Upper lobe of left lung (tissue), 6 donors: ENCODE results near the gene REV1. TPM values are rescaled to one million over a fixed set of nuclear protein-coding genes. Genes with fewer than 3 reads are reported as not detected.
"Not testable (repeated sequence)": the region's sequence is repeated elsewhere in the genome, so short reads cannot be mapped to it uniquely, and the experiment has no call there.

ENCODE experiments used
- ATAC-seq, 2 donors: fragments of 200-7000 bp; cut with Tn5 transposase; one replicate each; pipeline ENCODE4 v1.9.1; 2022; ENCODE audit warnings: mild to moderate bottlenecking in 2 of 2, moderate library complexity in 2 of 2; ENCODE audit not compliant: low FRiP score in 2 of 2
- DNase-seq, 2 donors: peaks; one replicate each; pipeline ENCODE4 v3.0.0-alpha.2; 2019 to 2020
- H3K27ac ChIP-seq, 4 donors: fragments of 200-600 bp; sonication (generic); one replicate each; pipeline ENCODE4 v1.5.1; 2016 to 2019
- H3K27me3 ChIP-seq, 4 donors: fragments of 200-600 bp; sonication (generic); one replicate each; pipeline ENCODE4 v1.5.1; 2017 to 2019
- H3K36me3 ChIP-seq, 4 donors: fragments of 200-600 bp; sonication (generic); one replicate each; pipeline ENCODE4 v1.5.1; 2016 to 2019
- H3K4me1 ChIP-seq, 4 donors: fragments of 200-600 bp; sonication (generic); one replicate each; pipeline ENCODE4 v1.5.1; 2018 to 2019
- H3K4me3 ChIP-seq, 4 donors: fragments of 200-600 bp; sonication (generic); one replicate each; pipeline ENCODE4 v1.5.1; 2017 to 2019; ENCODE audit warnings: mild to moderate bottlenecking in 2 of 4, moderate library complexity in 1 of 4
- H3K9me3 ChIP-seq, 4 donors: fragments of 200-600 bp; sonication (generic); one replicate each; pipeline ENCODE4 v1.5.1; 2018 to 2019
- EP300 ChIP-seq, 4 donors: sonication (generic); formaldehyde crosslinking; IDR thresholded peaks; one replicate each; pipeline ENCODE4 v1.5.1; 2017; ENCODE audit warnings: antibody characterized with exemption in 4 of 4, control low read depth in 2 of 4
- POLR2A ChIP-seq, 4 donors: fragments of 450-650 bp; IDR thresholded peaks; one replicate each; pipeline ENCODE4 v1.5.1; 2016 to 2017; ENCODE audit warnings: antibody characterized with exemption in 4 of 4, mild to moderate bottlenecking in 2 of 4
- POLR2AphosphoS5 ChIP-seq, 2 donors: sonication (generic); formaldehyde crosslinking; IDR thresholded peaks; one replicate each; pipeline ENCODE4 v1.5.1; 2017; ENCODE audit warnings: antibody characterized with exemption in 2 of 2
- whole genome bisulfite sequencing, 2 donors: methylation state at CpG; one replicate each; pipeline ENCODE4 v1.1.5; 2017 to 2018; 5-methylcytosine and 5-hydroxymethylcytosine counted together
- total RNA-seq, 6 donors: library from RNA; depleted of rRNA in 4 of 6; stranded (reverse); fragments of >200 nt in 4 of 6; gene quantifications; one replicate each; pipeline versions ENCODE4 v1.1.0 to v1.2.1, GENCODE V29; 2016 to 2021
- TF ChIP-seq, protein P1 (sequence below), 6 experiments: fragments of 450-650 bp in 4 of 6; fragments of 200-600 bp in 2 of 6; sonication (generic) in 2 of 6; IDR thresholded peaks; one replicate each; pipeline ENCODE4 v1.5.1; 2016 to 2019; ENCODE audit warnings: antibody characterized with exemption in 6 of 6
- donor health status: DM: no; HTN: no; CAD: no; lungs with moderate emphysema.
- donor health status: DM: no; HTN: yes; CAD: no; lungs with severe emphysema.

The REV1 gene
- total RNA-seq, 6 donors from 2014 or later = 34.6 to 135 (median 61.8) TPM

DNA sequence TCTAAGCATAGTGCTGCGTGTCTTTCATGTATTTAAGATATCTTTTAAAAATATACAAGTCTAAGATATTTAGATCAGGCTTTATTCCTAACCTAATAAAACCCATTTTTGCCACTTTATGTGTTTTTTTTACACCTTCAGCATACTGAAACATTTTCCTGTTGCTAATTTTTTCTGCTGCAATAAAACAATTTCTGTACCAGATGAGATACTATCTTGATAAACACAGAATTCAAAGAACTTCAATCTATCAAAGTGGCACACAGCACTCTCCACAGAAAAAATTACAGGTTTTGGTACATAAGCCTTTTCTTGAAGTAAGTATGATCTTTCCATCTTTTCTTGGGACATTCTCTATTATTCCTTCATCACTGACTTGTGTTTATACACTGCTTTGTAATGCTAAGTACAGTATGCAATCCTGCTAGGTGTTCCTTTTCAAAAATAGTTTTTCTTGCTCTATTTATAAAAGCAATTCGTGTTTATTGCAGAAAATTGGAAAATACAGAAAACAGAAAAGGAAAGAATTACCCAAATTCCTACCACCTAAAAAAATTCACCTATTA is 16.2 kb downstream of the REV1 start:
- DNase-seq (no peak), ATAC-seq (no peak)
- H3K27ac ChIP-seq = no peak overlapping the region
- H3K4me1 ChIP-seq = peaks cover 31 to 55% (median 35%) of the 10 kb centered on the region in 4 donors
- H3K4me3 ChIP-seq = no peak overlapping the region
- H3K9me3 ChIP-seq = no peaks in the 10 kb centered on the region
- WGBS, 2 donors = 58 to 76% methylated on average over 2 of the region's 2 CpGs
- TF ChIP-seq POLR2A (IDR thresholded peaks at IDR 0.05) = no peak
- no peaks in the 10 kb centered on the region for H3K27me3 ChIP-seq
- no peaks in the 10 kb centered on the region for H3K36me3 ChIP-seq

DNA sequence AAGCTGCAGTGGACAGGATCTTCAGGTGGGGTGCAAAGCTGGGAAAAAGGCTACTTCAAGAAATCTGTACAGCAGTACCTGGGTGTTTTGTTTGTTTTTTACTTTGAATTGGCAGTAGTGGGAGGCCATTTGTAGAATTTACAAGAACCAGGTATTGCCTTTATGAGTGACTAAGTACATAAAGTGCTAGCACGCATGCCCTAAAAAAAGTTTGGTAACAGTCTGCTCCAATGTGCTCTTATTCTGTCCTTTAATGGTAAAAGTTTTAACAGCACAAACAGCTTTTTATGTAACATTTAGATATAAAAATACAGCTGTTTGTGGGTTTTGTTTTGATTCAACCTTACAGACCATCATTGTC is 17.2 kb downstream of the REV1 start:
- Histone ChIP-seq H3K36me3 (no peaks in the 10 kb centered on the region), H3K4me3 (no peak overlapping the region), H3K27ac (peak overlapping the region; percentile 1 to 57 (median 26)), H3K4me1 (peaks cover 27 to 58% (median 34%) of the 10 kb centered on the region in 4 donors), H3K27me3 (no peaks in the 10 kb centered on the region), H3K9me3 (no peaks in the 10 kb centered on the region)
- ATAC-seq (peak in 1 of 2 donors; percentile 52), DNase-seq (no peak)
- 67 to 71% methylated on average over 1 of the region's 1 CpG for WGBS, 2 donors
- no peak for TF ChIP-seq POLR2AphosphoS5 (IDR thresholded peaks at IDR 0.05)
- TF ChIP-seq, protein P1, sequence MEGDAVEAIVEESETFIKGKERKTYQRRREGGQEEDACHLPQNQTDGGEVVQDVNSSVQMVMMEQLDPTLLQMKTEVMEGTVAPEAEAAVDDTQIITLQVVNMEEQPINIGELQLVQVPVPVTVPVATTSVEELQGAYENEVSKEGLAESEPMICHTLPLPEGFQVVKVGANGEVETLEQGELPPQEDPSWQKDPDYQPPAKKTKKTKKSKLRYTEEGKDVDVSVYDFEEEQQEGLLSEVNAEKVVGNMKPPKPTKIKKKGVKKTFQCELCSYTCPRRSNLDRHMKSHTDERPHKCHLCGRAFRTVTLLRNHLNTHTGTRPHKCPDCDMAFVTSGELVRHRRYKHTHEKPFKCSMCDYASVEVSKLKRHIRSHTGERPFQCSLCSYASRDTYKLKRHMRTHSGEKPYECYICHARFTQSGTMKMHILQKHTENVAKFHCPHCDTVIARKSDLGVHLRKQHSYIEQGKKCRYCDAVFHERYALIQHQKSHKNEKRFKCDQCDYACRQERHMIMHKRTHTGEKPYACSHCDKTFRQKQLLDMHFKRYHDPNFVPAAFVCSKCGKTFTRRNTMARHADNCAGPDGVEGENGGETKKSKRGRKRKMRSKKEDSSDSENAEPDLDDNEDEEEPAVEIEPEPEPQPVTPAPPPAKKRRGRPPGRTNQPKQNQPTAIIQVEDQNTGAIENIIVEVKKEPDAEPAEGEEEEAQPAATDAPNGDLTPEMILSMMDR (IDR thresholded peaks at IDR 0.05) = no peak

DNA sequence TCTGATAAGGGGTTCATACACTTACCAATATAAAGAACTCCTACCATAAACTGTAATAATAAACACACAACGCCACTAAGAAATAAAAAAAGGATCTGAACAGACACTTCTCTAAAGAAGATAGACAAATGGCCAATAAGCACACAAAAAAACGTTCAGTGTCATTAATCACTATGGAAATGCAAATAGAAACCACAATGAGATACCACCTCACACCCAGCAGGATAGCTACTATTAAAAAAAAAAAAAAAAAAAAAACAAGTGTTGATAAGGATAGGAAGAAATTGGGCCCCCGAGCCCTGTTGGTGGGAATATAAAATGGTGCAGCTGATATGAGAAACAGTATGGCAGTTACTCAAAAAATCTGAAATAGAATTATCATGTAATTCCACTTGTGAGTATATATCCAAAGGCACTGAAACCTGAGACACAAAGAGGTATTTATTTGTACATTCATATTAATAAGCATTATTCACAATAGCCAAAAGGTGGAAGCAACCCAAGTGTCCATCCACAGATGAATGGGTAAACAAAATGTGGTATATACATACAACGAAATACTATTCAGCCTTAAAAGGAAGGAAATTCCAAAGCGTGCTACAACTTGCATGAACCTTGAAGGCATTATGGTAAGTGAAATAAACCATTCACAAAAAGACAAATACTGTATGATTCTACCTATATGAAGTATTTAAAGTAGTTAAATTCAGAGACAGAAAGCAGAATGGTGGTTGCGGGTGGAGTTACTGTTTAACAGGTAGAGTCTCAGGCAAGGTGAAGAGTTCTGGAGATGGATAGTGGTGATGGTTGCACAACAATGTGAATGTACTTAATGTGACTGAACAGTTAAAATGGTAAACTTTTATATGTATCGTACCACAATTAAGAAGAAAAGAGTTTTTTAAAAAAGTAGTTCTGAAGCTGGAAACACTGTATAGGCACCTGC is 17.9 kb downstream of the REV1 start:
- H3K36me3 ChIP-seq = no peaks in the 10 kb centered on the region
- no peak for ATAC-seq

DNA sequence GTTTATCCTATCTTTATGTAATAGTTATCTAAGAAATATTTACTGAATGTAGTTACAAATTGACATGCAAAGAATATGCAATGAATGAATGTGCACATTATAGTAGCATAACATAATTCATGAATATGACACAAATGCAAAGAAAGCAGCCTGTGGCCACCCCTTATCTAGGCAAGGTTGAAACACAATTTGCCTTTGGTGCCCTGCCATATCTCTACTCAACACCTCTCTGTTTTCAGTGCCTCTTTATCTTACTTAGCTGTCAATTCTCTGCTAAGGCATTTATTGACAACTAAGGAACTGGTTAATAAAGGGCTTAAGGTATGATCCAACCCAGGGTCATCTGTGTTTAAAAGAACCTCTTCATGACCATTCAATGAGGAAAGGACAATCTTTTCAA is 18.9 kb downstream of the REV1 start:
- no peaks in the 10 kb centered on the region for H3K27me3 ChIP-seq
- DNase-seq (no peak), ATAC-seq (no peak)
- H3K4me3 ChIP-seq = no peak overlapping the region
- no peaks in the 10 kb centered on the region for H3K36me3 ChIP-seq
- no peak overlapping the region for H3K27ac ChIP-seq
- no peaks in the 10 kb centered on the region for H3K9me3 ChIP-seq
- TF ChIP-seq EP300 (IDR thresholded peaks at IDR 0.05) (no peak), POLR2AphosphoS5 (IDR thresholded peaks at IDR 0.05) (no peak), POLR2A (IDR thresholded peaks at IDR 0.05) (no peak)
- TF ChIP-seq, protein P1 (IDR thresholded peaks at IDR 0.05) = no peak
- peaks cover 28 to 46% (median 32%) of the 10 kb centered on the region in 4 donors for H3K4me1 ChIP-seq

More for the DNA sequence above, 17.9 kb downstream of the REV1 start:
- H3K9me3 ChIP-seq = no peaks in the 10 kb centered on the region
- no peak for TF ChIP-seq POLR2AphosphoS5 (IDR thresholded peaks at IDR 0.05)
- TF ChIP-seq EP300 (IDR thresholded peaks at IDR 0.05) = no peak
- no peak overlapping the region for H3K4me3 ChIP-seq
- H3K4me1 ChIP-seq = peaks cover 29 to 54% (median 34%) of the 10 kb centered on the region in 4 donors
- H3K27me3 ChIP-seq = no peaks in the 10 kb centered on the region
- DNase-seq = no peak
- peak overlapping the region in 3 of 4 donors; percentile 5 to 57 (median 48) for H3K27ac ChIP-seq
- 65 to 68% methylated on average over 7 of the region's 7 CpGs for WGBS, 2 donors

DNA sequence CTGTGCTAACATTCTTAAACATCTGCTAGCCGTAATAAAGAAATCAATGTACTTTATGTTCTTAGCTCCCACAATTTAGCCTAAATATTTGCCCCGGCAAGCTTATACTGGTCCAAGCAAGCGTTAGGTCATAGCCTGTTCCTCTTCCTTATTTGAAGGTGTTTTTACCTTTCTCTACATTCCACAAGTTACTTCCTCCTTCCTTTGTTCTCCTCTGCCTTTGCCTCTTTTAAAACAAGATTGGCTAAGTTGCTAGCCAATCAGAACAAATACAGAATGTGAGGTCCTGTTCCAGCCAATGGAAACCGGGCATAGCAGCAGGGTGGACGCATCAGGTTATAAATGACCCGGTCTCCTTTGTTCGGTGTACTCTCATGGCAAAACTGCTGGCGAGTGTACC is 19.4 kb downstream of the REV1 start:
- H3K27ac ChIP-seq, DNase-seq, H3K36me3 ChIP-seq, ATAC-seq, H3K27me3 ChIP-seq, H3K9me3 ChIP-seq, H3K4me3 ChIP-seq: not testable (repeated sequence)
- WGBS, 2 donors = 95% methylated on average over 8 of the region's 8 CpGs
- peaks cover 23 to 41% (median 27%) of the 10 kb centered on the region in 4 donors for H3K4me1 ChIP-seq

DNA sequence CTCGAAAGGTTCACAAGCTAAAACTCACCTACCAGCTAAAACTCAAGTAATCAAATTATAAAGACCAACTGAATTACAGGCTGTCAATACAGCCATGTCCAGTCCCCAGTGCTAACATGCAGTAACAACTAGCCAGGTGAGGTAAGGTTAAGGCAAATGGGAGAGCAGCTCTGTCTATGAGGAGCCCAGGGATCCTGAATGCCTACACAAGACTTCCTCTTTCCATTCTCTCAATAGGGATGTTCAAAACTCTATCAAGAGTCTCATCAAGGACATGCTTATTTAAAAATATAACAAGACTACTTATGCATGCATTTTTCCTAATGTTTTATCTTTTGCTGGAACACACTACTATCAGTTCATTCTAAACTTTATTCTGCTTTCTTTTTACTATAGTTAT is 20.4 kb downstream of the REV1 start:
- H3K27me3 ChIP-seq = no peaks in the 10 kb centered on the region
- TF ChIP-seq, protein P1 (IDR thresholded peaks at IDR 0.05) = no peak
- TF ChIP-seq POLR2AphosphoS5 (IDR thresholded peaks at IDR 0.05) (no peak), POLR2A (IDR thresholded peaks at IDR 0.05) (no peak), EP300 (IDR thresholded peaks at IDR 0.05) (no peak)
- H3K27ac ChIP-seq = no peak overlapping the region
- peaks cover 14 to 31% (median 17%) of the 10 kb centered on the region in 4 donors for H3K4me1 ChIP-seq
- WGBS, 2 donors = 88 to 97% methylated on average over 1 of the region's 1 CpG
- ATAC-seq (no peak), DNase-seq (no peak)
- H3K36me3 ChIP-seq = no peaks in the 10 kb centered on the region
- no peak overlapping the region for H3K4me3 ChIP-seq
- H3K9me3 ChIP-seq = no peaks in the 10 kb centered on the region
